ENCODE measurements around the gene TWSG1.

GRCh38 chr18:9394046-9394445 is 59.5 kb downstream of the TWSG1 start:
- TF ChIP-seq, protein P1, sequence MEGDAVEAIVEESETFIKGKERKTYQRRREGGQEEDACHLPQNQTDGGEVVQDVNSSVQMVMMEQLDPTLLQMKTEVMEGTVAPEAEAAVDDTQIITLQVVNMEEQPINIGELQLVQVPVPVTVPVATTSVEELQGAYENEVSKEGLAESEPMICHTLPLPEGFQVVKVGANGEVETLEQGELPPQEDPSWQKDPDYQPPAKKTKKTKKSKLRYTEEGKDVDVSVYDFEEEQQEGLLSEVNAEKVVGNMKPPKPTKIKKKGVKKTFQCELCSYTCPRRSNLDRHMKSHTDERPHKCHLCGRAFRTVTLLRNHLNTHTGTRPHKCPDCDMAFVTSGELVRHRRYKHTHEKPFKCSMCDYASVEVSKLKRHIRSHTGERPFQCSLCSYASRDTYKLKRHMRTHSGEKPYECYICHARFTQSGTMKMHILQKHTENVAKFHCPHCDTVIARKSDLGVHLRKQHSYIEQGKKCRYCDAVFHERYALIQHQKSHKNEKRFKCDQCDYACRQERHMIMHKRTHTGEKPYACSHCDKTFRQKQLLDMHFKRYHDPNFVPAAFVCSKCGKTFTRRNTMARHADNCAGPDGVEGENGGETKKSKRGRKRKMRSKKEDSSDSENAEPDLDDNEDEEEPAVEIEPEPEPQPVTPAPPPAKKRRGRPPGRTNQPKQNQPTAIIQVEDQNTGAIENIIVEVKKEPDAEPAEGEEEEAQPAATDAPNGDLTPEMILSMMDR (IDR thresholded peaks at IDR 0.05; ENCODE audit: poor library complexity, severe bottlenecking): no peak
- no peak for TF ChIP-seq EP300 (conservative IDR thresholded peaks at IDR 0.05; ENCODE audit: poor library complexity, severe bottlenecking)
- TF ChIP-seq POLR2AphosphoS5 (IDR thresholded peaks at IDR 0.05): no peak

Data from neural cell (in vitro differentiated cells).